ENCODE measurements around the gene LRGUK. TPM values are rescaled to one million over a fixed set of nuclear protein-coding genes. Genes with fewer than 3 reads are reported as not detected.

LRGUK gene
- total and polyA plus RNA-seq, 2 donors, result 0.06 to 2.5 TPM

DNA sequence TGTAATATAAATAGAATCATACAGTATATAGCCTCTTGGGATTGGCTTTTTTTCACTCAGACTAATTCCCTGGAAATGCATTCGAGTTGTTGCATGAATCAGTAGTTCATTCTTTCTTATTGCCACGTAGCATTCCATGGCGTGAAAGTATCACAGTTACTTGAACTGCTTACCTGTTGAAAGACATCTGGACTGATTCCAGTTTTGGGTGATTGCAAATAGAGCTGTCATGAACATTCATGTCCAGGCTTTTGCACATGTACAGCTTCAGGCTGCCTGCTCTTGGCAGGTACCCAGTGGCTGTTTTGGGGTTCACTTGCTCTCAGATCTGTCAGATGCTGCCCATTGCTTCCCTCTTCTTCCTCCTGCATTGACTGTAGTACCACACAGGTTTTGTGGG, 54.9 kb downstream of the LRGUK start:
- Histone ChIP-seq H3K36me3 (ENCODE audit: insufficient read depth) (no peaks in the 10 kb centered on the region), H3K4me3 (ENCODE audit: low read depth, low read length) (no peak overlapping the region), H3K4me1 (ENCODE audit: insufficient read depth) (no peaks in the 10 kb centered on the region), H3K27ac (ENCODE audit: low read depth) (no peak overlapping the region)
- DNase-seq (ENCODE audit: extremely low spot score), result no peak
- WGBS, result 37% methylated on average over 3 of the region's 3 CpGs

- H3K27ac ChIP-seq (ENCODE audit: low read depth), result no peak overlapping the region
- WGBS, result 68% methylated on average over 3 of the region's 3 CpGs
- no peaks in the 10 kb centered on the region for H3K36me3 ChIP-seq (ENCODE audit: insufficient read depth)
- DNase-seq (ENCODE audit: extremely low spot score), result no peak
- no peaks in the 10 kb centered on the region for H3K4me1 ChIP-seq (ENCODE audit: insufficient read depth)
- no peak overlapping the region for H3K4me3 ChIP-seq (ENCODE audit: low read depth, low read length)
These were observed 57.6 kb downstream of the LRGUK start for GRCh38 chr7:134184767-134185166.

GRCh38 chr7:134186027-134186426, 58.9 kb downstream of the LRGUK start:
- no peak for DNase-seq (ENCODE audit: extremely low spot score)
- no peak overlapping the region for H3K27ac ChIP-seq (ENCODE audit: low read depth)
- no peaks in the 10 kb centered on the region for H3K36me3 ChIP-seq (ENCODE audit: insufficient read depth)
- H3K4me3 ChIP-seq (ENCODE audit: low read depth, low read length), result no peak overlapping the region
- 60% methylated on average over 3 of the region's 3 CpGs for WGBS
- no peaks in the 10 kb centered on the region for H3K4me1 ChIP-seq (ENCODE audit: insufficient read depth)

GRCh38 chr7:134186801-134187200, 59.7 kb downstream of the LRGUK start:
- WGBS, result 78% methylated on average over 2 of the region's 2 CpGs
- no peak overlapping the region for H3K4me3 ChIP-seq (ENCODE audit: low read depth, low read length)
- DNase-seq (ENCODE audit: extremely low spot score), result no peak
- no peak overlapping the region for H3K27ac ChIP-seq (ENCODE audit: low read depth)
- no peaks in the 10 kb centered on the region for H3K4me1 ChIP-seq (ENCODE audit: insufficient read depth)
- no peaks in the 10 kb centered on the region for H3K36me3 ChIP-seq (ENCODE audit: insufficient read depth)

- Histone ChIP-seq H3K36me3 (ENCODE audit: insufficient read depth) (no peaks in the 10 kb centered on the region), H3K4me3 (ENCODE audit: low read depth, low read length) (no peak overlapping the region), H3K4me1 (ENCODE audit: insufficient read depth) (no peaks in the 10 kb centered on the region), H3K27ac (ENCODE audit: low read depth) (no peak overlapping the region)
- 92% methylated on average over 1 of the region's 1 CpG for WGBS
- DNase-seq (ENCODE audit: extremely low spot score), result no peak
These were observed 60.8 kb downstream of the LRGUK start for GRCh38 chr7:134187893-134188292.

- WGBS, result 82% methylated on average over 4 of the region's 4 CpGs
- no peak overlapping the region for H3K27ac ChIP-seq (ENCODE audit: low read depth)
- no peak for DNase-seq (ENCODE audit: extremely low spot score)
- H3K4me3 ChIP-seq (ENCODE audit: low read depth, low read length), result no peak overlapping the region
- H3K36me3 ChIP-seq (ENCODE audit: insufficient read depth), result no peaks in the 10 kb centered on the region
- H3K4me1 ChIP-seq (ENCODE audit: insufficient read depth), result no peaks in the 10 kb centered on the region
These were observed 61.2 kb downstream of the LRGUK start for GRCh38 chr7:134188311-134188710.

DNA sequence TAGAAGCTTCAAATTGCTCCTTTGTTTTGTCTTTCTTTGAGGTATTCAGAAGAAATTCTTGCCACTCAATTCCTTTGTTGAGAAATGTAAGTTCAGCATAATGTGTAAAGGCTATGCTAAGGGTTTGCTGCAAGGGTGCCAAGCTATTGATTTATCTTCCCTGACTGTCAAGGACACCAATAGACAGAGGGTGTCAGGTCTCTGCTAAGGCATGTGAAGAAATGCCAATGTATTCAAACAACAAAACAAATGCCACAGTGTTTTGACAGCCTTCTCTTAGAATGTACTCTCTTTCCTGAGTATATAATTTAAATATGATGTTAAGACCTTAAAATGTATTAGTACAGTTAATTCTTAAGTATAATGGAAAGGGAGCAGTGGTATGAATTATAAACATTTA, 62.4 kb downstream of the LRGUK start:
- Histone ChIP-seq H3K4me3 (ENCODE audit: low read depth, low read length) (no peak overlapping the region), H3K4me1 (ENCODE audit: insufficient read depth) (no peaks in the 10 kb centered on the region), H3K36me3 (ENCODE audit: insufficient read depth) (no peaks in the 10 kb centered on the region), H3K27ac (ENCODE audit: low read depth) (no peak overlapping the region)
- DNase-seq (ENCODE audit: extremely low spot score), result no peak

- no peak overlapping the region for H3K27ac ChIP-seq (ENCODE audit: low read depth)
- no peak overlapping the region for H3K4me3 ChIP-seq (ENCODE audit: low read depth, low read length)
- no peak for DNase-seq (ENCODE audit: extremely low spot score)
- 72% methylated on average over 3 of the region's 3 CpGs for WGBS
- no peaks in the 10 kb centered on the region for H3K4me1 ChIP-seq (ENCODE audit: insufficient read depth)
- no peaks in the 10 kb centered on the region for H3K36me3 ChIP-seq (ENCODE audit: insufficient read depth)
These were observed 64.7 kb downstream of the LRGUK start for GRCh38 chr7:134191876-134192275.

DNA sequence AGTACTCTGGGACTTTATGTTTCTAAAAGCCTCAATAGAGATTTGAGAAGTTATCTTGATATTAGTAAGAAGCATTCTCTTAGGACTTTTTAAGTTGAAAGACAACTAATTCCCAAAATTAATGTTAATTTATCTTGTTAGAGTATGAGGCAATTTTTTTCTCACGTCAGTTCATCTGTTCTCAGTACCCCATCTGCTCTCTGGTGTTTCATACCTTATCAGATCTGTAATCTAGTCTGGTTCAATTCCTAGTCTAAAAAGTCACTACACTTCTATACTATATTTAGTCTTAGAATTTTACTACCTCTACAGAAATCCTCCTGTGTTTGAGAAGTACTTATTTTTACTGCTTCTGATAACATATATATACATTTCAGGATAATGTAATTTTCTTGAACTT, 66.1 kb downstream of the LRGUK start:
- H3K4me1 ChIP-seq (ENCODE audit: insufficient read depth), result no peaks in the 10 kb centered on the region
- whole genome bisulfite sequencing, result 72% methylated on average over 1 of the region's 1 CpG
- H3K36me3 ChIP-seq (ENCODE audit: insufficient read depth), result no peaks in the 10 kb centered on the region
- H3K4me3 ChIP-seq (ENCODE audit: low read depth, low read length), result no peak overlapping the region
- H3K27ac ChIP-seq (ENCODE audit: low read depth), result no peak overlapping the region
- no peak for DNase-seq (ENCODE audit: extremely low spot score)

DNA sequence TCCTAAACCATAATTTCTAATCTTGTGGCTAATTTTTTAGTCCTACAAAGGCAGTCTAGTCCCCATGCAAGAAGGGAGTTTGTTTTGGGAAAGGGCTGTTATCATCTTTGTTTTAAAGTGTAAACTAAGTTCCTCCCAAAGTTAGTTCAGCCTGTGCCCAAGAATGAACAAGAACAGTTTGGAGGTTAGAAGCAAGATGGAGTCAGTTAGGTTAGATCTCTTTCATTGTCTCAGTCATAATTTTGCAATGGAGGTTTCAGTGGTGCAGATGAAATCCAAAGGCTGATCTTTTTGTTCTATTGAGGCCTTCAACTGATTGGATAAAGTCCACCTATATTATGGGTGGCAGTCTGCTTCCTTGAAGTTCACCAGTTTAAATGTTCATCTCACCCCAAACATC, 68.1 kb downstream of the LRGUK start:
- DNase-seq (ENCODE audit: extremely low spot score), result no peak
- Histone ChIP-seq H3K36me3 (ENCODE audit: insufficient read depth) (no peaks in the 10 kb centered on the region), H3K27ac (ENCODE audit: low read depth) (no peak overlapping the region), H3K4me3 (ENCODE audit: low read depth, low read length) (no peak overlapping the region), H3K4me1 (ENCODE audit: insufficient read depth) (no peaks in the 10 kb centered on the region)

DNA sequence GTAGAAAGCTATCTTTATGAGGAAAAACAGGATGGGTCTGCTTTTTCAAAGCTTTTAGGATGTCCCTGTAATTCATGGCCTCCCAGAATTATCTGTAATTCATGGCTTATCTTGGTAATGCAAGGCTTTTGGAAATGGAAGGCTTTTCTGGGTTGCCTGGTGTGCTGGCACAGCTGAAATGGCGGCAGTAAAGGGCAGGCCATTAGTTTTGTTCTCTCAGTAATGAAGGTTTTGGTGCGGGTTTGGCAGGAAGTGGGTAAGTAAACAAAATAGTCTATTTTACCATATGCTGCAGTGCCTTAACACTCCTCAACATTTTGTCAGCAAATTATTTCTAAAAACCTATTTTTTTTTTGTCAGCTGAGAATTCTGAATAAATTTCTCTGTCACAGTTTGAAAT, 69.3 kb downstream of the LRGUK start:
- no peak overlapping the region for H3K4me3 ChIP-seq (ENCODE audit: low read depth, low read length)
- DNase-seq (ENCODE audit: extremely low spot score), result no peak
- H3K36me3 ChIP-seq (ENCODE audit: insufficient read depth), result no peaks in the 10 kb centered on the region
- WGBS, result 66% methylated on average over 2 of the region's 2 CpGs
- H3K4me1 ChIP-seq (ENCODE audit: insufficient read depth), result no peaks in the 10 kb centered on the region
- H3K27ac ChIP-seq (ENCODE audit: low read depth), result no peak overlapping the region

GRCh38 chr7:134197345-134197744, 70.2 kb downstream of the LRGUK start:
- WGBS, result 93% methylated on average over 2 of the region's 2 CpGs
- H3K4me1 ChIP-seq (ENCODE audit: insufficient read depth), result no peaks in the 10 kb centered on the region
- no peak for DNase-seq (ENCODE audit: extremely low spot score)
- no peak overlapping the region for H3K27ac ChIP-seq (ENCODE audit: low read depth)
- H3K4me3 ChIP-seq (ENCODE audit: low read depth, low read length), result no peak overlapping the region
- H3K36me3 ChIP-seq (ENCODE audit: insufficient read depth), result no peaks in the 10 kb centered on the region

DNA sequence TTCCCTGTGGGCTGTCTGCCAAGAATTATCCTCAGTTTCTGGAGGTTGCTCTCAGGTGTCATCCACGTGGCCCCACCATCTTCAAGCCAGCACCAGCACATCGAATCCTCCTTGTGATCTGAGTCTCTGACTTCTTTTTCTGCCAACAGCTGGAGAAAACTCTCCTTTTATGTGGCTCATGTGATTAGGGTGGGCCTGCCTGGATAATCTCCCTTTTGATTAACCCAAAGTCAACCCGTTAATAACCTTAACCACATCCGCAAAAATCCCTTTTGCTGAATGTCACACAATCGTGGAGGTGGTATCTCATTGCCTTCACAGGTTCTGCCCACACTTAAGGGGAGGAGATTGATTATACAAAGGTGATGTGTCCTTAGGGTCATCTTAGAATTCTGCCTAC, 73.8 kb downstream of the LRGUK start:
- no peak overlapping the region for H3K4me3 ChIP-seq (ENCODE audit: low read depth, low read length)
- no peaks in the 10 kb centered on the region for H3K4me1 ChIP-seq (ENCODE audit: insufficient read depth)
- DNase-seq (ENCODE audit: extremely low spot score), result no peak
- no peaks in the 10 kb centered on the region for H3K36me3 ChIP-seq (ENCODE audit: insufficient read depth)
- no peak overlapping the region for H3K27ac ChIP-seq (ENCODE audit: low read depth)
- 88% methylated on average over 5 of the region's 5 CpGs for WGBS

DNA sequence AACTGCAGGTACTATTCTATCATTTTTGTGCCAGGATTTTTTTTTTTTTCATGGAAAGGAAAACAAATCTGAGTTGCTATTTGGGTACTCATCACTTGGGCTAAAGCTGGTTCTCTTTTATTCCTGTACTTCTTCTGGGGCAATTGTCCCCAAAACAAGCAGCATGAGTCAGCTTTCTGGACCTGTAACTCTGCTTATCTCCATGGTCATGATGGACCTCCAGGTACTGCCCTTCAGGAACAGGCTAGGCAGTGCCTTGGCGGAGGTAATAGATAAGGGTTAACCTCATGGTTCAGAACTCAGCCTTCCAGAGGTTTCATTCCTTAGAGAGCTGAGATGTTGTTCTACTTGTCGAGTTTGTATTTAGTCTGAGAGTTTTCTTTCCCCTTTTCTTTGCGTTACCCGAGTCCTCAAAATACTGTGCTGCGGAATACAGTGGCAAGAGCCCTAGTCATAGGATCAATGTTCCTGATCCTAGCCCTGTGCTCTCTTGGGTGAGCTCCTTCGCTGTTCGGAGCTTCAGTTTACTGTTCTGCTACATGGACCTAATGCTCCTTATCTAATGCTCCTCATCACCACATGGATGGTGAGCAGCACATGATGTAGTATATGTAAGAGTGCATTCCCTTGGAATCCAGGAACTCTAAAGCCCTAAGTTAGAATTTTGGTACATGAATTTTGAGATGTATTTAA, 74.6 kb downstream of the LRGUK start:
- 81% methylated on average over 7 of the region's 7 CpGs for WGBS
- H3K4me3 ChIP-seq (ENCODE audit: low read depth, low read length), result no peak overlapping the region
- no peak for DNase-seq (ENCODE audit: extremely low spot score)
- H3K4me1 ChIP-seq (ENCODE audit: insufficient read depth), result no peaks in the 10 kb centered on the region
- no peaks in the 10 kb centered on the region for H3K36me3 ChIP-seq (ENCODE audit: insufficient read depth)
- H3K27ac ChIP-seq (ENCODE audit: low read depth), result no peak overlapping the region
